HG02970 (cell line): ENCODE data around the gene MAPK12.

Source experiments
- ATAC-seq: cut with Tn5 transposase; IDR thresholded peaks from one replicate; pipeline ENCODE4 v1.9.1; 2021; ENCODE audit warnings: mild to moderate bottlenecking, moderate library complexity, moderate number of reproducible peaks; ENCODE audit not compliant: unreplicated experiment, low FRiP score

Gene MAPK12

DNA sequence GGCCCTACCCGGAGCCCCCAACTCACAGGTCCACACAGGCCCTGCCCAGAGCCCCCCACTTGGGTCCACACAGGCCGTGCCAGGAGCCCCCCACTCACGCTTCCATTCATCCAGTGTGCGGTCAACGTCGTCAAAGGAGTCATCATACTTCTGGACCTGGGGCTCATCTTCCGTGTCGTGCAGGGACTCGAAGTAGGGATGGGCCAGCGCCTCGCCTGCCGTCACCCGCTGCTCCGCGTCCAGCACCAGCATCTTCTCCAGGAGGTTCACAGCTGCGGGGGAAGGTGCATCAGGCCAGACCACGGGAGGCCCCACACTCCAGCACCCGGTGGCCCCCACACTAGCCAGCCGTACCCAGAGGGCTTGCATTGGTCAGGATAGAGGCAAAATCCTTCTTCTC is 6.4 kb downstream of the MAPK12 start:
- no peak for ATAC-seq

DNA sequence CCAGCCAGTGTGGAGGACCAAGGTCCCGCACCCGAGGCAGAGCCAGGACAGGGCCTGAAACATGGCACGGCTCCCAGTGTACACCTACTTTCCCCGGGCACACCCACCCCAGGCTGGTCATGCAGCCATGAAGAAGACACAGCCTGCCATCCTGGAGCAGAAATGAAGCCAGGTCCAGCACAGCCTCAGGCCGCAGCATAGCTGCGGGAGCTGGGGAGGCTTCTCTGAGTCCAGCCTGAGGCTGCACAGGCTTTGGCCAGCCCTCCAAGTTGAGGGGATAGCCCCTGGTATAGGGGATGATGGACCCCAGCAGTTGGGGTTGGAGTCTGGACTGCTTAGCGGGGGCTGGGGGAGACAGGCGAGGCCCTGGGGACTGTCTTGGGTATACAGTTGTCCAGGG is 7.5 kb downstream of the MAPK12 start:
- ATAC-seq: no peak

DNA sequence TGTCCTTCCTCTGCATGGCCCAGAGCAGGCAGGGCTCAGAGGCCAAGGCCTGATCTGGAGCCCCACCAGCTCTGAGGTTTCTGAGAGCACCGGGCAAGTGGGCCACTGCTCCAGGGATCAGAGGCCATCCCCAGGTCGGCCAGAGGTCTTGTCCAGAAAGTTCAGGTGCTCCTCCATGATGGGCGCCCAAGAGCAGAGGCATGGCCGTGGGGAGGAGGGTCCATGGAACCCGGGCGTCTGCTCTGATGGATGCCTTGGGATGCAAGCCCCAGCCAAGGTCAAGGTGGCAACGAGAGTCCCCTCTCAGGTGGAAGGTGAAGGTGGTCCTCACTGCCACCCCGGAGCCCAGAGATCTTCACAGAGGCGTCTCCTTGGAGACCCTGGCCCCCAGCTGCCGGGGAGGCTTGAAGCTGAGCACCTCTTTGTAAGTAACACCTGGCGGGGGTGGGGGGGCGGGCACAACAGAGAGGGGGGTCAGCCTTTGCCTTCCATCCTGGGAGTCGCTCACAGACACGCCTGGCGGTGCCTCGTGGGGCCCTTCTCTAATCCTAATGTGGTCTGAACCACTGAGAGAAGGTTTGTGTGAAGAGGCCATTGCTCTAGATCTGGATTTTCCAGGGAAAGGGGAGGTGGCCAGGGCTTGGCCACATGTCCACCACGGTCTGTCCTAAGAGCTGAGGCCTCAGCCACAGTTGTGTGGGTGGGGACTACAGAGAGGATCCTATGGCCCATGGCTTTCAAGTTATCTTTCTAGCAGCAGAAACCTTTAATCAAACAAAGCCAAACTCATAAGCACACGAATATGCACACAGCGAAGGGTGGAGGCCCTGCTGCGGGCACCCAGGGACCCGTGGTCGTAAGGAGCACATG is 8.2 kb downstream of the MAPK12 start:
- ATAC-seq: no peak

DNA sequence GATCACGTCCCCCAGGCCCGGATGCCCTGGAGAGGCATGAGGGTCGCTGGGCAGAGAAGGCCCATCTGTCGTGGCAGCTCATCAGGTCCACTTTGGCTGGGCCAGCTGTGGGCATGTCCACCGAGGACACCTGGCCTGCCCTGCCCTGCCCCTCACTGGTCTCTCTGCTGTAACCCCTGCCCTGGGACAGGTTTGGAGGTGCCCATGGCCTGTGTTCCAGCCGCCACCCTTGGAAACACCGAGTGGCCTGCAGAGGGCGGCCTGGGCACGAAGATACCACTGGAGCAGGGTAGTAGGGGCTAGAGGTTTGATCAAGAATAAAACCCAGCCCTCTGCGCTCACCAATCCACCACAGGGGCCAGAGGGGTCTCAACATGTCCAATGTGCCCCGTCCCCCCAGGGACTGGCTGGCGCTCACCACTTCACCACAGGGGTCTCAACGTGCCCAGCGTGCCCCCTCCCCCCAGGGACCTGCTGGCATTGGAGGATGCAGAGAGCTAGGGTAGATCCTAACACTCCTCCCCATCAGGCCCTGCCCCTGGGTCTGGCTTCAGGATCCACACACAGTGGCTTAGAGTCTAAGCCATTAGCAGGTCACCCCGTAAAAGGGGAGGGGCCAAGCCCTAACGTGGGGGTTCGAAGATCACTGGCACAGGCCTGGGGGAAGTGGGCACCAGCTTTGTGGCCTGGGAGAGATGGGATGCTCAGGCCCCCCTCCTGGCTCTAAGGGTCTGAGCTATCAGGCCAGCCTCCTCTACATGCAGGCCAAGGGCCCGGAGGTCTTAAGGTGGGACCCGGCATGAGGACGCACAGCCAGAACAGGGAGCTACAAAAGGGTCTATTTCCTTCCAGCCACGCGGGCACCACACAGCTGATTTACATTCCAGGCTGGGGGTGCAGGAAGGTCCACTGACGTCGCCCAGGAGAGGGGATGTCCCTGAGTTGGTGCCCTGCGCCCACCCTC is 9.1 kb downstream of the MAPK12 start:
- no peak for ATAC-seq

DNA sequence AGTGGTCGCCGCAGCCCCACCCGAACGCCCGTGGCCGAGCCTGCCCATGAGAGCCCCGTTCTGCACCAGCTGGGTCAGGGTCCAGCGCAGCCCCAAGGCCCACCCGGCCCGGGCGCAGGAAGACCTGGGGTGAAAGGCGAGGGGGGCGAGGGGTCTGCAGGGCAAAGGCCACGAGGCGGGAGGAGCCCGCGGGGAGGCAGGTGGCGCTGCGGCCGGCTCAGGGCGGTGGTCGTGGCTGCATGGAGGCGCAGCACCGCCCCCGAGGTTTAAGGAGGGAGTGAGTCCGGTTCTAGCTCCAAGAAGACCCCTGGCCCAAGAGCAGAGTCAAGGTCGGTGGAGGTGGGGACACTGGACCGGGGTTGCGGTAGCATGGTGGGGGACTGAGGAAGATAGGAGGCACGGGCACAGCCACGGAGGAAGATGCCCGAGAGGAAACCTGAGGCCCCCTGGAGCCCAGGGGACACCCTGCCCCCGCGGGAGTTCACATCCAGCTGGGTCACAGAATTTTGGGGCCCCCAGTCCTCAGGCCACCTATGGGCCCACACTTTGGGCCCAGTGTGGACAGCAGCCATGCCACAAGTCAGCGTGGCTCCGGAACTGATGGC is 9.9 kb downstream of the MAPK12 start:
- no peak for ATAC-seq

DNA sequence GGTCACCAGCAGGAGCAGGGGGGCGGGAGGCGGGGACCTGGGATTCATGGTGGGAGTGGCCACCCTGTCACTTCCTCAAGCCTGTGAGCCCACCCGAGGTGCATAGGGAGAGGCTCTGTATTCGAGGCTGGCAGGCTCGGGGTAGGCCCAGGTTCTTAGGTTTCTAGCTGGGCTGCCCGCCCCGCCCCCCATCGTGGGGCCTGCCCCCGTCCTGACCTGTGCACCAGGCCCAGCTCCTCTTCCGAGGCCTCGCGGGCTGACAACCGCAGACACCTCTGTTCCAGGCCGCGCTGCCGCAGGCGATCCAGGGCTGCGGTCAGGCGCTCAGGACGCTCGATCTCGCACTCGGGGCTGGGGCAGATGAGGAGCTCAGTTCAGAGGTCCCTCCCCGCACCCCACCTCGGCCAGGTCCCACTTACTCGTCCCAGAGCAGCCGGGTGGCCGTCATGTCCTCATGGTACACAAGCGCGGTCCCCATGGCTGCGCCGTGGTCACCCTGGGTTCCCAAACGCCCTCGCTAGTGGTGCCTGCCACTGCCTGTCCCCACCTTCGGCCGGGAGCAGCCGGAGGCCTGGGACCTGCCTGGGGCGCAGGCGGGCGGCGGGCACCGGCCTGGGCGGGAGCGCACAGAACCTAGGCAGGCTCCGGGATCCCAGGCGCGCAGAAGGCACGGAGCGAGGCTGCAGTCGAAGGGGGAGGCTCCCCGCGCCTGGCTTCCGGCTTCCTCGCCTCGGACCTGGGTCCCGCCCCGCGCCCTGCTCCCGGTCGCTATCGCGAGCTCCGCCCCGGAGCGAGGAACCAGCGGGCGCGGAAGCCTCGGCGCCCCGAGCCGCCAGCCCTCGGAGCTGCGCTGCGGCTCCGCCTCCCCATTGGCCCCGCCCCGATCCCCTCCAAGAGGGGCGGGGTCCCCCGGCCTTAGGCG is 10.7 kb downstream of the MAPK12 start, which contains the start of gene HDAC10:
Gene HDAC10 (minus strand): TSS at position 711 of the 922 bp plus-strand sequence. CDS start 233 bp downstream, at position 478.
- ATAC-seq: no peak

DNA sequence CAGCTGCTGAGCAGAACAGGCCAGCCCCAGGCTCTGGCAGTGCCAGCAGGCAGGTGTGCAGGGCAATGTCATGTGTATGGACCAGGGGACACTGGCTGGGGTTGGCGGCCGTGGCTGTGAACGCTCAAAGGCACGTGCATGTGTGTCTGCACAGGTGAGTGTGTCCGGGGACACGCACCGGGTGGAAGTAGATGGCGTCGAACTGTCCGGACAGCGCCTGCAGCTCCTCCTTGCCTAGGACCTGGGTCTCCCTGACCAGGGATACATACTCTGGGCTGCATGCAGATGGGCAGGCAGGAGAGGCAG is 11.3 kb downstream of the MAPK12 start:
- no peak for ATAC-seq

DNA sequence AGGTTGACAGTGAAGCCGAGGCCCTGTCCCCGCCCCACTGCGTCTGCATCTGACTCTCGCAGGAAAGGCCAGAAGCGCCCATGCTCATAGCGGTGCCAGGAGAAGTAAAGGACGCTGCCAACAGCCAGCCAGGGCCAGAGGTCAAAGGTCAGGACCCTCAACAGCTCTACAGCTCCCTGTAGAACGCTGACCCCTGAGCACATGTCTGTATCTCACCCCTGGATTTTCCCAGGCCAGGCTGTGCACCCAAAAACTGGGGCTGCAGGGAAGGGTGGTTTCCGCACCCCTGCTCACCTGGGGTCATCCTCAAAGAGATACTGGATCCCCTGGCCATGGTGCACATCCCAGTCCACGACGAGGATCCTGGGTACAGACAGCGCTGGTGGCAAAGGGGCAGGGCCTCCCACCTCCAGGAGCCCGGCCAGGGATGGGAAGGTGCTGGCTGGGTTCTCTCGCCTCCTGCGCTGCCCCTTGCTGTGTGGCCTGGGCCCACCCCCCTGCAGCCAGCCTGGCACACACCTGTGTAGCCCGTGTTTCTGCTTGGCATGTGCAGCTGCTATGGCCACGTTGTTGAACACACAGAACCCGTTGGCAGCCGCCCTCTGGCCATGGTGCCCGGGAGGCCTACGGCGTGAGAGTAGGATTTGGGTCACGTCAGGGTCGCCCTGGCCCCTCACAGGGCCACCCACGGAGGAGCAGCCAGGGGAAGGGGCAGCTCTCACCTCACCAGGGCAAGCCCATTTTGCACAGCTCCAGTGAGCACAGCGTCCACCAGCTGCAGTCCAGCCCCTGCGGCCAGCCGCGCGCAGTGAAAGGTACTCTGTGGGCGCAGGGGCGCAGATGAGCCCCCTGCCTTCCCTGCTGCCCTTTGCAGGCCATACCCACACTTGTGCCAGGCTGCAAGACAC is 11.9 kb downstream of the MAPK12 start:
- no peak for ATAC-seq

DNA sequence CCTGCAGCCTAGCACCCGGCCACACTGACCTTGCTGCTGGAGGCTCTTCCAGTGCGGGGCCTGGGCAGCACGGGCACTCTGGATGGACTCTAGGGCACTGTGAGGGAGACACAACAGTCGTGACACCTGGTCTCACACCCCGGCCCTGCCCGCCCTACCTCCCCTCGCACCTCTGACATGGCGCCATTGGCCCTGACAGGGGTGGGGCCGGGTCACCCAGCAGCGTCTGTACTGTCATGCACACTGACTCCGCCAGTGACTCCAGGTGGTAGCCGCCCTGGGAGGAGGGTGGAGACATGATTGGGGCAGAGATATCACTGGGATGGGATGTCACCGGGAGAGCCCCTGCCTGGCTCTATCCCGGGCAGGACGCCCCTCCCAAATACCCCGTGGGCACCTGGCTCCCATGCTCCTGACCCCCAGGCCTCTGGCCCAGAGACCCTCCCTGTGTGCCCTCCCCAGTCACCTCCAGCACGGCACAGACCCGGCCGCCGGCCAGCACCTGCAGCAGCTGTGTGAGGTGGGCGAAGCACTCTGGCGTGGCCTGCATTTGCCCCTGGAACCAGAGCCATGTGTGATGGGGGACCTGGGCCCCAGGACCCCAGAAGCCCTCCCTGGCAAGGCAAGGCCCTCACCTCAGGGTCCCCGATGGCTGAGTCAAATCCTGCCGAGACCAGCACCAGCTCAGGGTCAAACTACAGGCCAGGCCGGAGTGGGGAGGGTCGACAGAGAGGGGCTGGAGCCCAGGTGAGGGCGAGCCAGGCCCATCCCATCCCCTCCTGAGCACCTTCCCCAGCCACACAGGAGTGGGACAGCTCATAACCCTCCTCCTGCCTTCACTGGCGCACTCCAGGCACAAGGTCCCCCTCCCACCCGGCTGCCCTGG is 13.0 kb downstream of the MAPK12 start:
- ATAC-seq: no peak

DNA sequence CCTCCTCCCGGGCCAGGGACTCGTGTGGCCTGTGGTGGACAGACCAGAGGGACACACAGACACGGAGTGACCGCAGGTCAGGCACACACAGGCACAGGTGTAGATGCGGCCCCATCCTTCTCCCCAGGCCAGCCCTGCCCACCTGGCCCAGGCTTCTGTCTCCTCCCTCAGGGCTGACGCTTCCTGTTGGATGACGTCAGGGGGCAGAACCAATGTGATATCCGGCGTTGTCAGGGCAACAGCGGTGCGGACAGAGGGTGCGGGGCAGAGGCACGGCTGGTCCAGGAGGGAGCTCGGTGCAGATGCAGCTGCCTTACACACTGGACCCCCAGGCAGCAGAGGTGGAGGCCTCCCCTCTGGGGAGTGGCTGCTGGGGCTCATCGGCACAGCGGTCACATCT is 13.7 kb downstream of the MAPK12 start:
- no peak for ATAC-seq

DNA sequence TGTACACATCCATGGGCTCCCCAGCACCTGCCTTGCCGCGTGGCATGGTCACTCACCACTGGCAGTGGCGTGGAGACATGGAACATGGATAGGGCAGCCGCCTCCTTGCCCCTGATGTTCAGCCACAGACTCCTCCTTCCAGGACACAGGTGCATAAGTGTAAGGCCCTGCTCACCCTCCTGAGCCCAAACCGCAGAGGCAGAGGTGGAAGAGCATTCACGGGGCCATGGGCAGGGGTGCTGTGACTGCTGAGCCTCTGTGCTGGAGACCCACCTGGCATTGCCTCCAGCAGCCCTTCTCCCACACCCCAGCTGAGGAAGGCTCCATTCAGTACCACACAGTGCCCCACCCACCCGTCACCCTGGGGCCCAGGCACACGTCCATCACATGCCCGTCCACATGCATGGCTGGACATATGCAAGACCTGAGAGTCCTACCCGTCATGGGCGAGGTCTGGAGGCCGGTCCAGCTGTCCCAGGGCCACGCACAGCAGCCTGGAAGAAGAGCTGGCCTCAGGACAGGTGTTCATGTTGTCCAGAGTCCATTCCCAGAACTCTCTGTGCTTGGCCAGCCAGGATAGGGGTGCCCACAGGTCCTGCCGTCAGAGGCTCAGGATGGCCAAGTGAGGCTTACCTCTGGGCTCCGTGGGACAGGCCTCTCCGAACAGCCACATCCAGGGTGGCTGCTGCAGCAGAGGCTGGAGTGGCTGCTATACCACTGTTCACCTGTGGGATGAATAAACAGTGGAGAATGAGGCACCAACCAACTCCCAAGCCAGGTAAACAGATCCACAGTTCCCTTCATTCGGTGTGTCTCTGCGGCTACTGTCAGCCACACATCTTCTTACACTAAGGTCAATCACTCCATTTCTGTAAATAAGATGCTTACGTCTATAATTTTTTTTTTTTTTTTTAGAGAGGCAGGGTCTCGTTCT is 15.0 kb downstream of the MAPK12 start:
- no peak for ATAC-seq

DNA sequence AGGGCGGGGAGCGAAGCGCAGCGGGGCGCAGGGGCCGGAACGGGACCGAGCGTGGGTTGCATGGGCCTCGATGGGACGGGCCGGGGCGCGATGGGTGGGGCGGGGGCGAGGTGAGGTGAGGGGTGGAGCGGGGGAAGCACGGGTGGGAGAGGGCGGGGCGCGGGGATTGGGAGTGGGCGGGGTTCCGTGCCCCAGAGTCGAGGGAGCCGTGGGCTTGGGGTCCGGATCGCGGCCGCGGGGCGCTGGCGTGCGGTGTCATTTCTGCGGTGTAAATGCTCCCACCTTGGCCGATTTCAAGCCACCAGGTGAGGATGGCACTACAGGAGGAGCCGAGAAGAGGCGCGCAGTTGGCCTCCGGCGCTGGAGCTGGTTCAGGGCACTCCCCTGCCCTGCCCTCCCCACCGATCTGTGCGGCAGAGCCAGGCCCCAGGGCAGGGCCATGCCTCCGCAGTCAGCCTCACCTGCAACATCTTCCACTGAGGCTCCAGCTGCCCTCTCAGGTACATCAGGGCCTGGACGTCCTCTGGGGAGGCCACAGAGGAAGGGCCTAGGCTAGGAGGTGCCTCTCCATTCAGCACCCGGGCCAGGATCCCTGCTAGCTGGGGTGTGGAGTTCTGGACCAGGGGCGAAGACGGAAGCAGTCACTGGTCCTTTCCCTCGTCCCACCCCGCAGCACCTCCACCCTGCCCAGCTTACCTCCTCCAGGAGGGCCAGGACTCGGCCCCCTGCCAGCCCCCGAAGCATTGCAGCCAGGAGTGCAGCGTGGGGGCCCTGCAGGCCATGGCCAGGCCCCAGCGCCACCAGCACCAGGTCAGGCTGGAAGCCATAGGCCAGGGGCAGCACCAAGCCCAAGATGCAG is 16.0 kb downstream of the MAPK12 start:
- ATAC-seq: no peak

DNA sequence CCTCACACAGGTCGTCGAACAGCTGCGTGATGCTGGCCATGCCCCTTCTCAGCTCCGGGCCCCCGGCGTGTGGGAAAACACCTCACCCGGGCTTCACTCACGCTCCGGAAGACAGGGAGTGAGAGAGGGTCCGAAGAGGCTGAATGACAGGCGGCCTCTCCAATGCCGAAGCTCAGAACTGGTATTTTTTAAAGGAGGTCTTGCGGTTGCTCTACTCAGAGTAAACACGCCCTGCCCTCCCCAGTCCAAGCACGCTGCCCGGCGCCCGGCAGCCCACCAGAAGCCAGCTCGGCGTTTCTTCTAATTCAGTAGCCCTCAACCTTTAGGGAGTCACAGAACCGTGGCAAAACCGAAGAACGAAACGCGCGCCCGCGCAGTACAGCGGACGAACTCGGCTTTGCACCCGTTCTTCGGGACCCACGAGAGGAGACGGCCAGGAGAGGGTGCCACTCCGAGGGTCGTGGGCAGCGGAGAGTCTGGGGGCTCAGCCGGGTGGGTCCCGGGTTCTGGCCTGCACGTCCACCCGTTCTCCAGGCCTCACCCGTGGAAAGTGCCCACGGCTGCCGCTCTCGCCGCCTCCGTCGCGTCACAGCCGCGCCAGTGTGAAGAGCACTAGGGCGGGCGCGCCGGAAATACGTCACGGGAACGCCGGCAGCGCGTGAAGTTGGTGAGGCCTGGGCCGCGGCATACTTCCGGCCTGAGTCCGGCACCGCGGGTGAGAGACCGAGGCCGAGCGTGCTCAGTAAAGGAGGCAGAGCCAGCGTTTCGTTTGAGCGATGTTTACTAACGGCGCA is 16.9 kb downstream of the MAPK12 start, which contains the start of gene TUBGCP6:
Gene TUBGCP6 (minus strand): TSS at position 604 of the 794 bp plus-strand sequence. CDS start 564 bp downstream, at position 40.
- peak; percentile 62 for ATAC-seq

DNA sequence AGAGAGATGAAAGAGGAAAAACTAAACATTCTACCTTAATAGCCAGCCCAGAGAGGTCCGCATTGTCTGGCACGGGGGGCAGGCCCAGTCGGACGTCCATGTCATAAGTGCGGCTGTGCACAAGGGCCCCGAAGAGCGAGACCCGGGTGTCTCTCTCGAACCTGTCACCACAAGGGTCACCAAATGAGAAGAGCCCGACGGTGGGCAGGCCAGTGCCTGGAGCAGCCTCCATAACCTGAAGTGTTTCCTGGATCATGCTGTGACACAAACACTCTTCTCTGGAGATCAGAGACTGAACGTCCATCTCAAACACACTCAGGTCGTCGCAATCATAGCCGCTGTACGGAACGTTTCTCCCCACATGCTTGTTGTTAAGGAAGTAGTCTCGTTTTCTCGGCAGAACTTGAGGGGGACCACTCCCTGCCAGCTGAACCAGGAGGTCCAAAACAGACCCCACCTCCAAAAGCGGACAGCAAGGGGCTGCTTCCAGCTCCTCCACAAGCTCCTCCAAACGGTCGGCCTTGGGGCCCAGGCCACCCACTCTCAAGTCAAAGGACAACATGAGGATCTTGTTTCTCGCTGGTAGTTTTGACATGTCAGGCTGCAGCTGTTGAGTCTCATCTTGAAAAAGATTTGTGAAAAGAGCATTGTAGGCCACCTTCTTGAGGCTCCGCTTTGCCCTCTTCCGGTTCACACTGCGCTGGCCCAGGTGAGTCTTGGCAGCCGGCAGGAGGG is 17.6 kb downstream of the MAPK12 start:
- no peak for ATAC-seq
